ENCODE measurements around the gene STIMATE. TPM values are rescaled to one million over a fixed set of nuclear protein-coding genes. Genes with fewer than 3 reads are reported as not detected.
A peak's percentile ranks its signal among the peaks of the same experiment; 100 is the strongest.

The STIMATE gene
- total and polyA plus RNA-seq, 4 donors: 14.0 to 24.4 (median 20.9) TPM

DNA sequence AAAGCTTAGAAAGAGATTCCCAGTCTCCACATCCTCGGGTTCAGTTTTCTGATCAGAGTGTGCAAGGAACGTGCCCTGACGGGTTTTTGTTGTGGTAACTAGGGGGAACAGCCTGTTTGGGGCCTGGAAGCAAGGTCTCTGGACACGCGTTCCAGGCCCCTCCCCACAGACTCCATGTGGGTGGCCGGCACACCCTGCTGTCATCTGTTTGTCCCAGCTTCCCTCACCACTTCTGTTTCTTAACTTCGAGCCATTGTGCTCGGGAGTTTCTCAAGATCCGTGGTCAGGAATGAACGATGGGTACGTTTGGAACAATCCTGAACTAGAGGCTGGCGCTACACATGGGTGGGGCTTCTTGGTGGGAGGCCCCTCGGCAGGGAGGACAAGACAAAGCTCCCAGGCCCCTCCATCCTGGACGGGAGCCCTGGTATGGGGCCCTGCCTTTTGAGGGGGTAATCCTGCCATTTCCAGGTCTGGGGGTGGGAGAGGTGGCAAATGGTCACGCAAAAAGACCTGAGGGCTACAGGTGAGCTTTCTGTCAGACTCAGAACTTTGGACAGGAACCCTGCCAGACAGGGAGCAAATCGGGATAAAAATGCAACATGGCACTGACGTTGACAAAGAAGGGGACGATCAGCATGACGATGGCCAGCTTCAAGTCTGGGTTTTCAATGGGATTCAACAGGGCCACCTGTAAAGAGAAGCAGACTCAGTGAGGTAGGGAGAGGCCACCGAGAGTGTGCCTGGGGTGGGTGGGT lies 54.1 kb downstream of the STIMATE start:
- Histone ChIP-seq H3K27ac (ENCODE audit: low read depth in 1 of 2, low read length in 2 of 2) (peak overlapping the region; percentile 91 to 97), H3K27me3 (ENCODE audit: control insufficient read depth in 4 of 4, insufficient read depth in 4 of 4, low read length in 3 of 4) (no peaks in the 10 kb centered on the region), H3K9me3 (ENCODE audit: control insufficient read depth in 4 of 4, low read length in 3 of 4) (no peaks in the 10 kb centered on the region), H3K4me3 (ENCODE audit: low read depth in 1 of 3, low read length in 3 of 3) (no peak overlapping the region), H3K9ac (ENCODE audit: low read depth in 1 of 2, low read length in 2 of 2) (no peak overlapping the region), H3K36me3 (ENCODE audit: control insufficient read depth in 4 of 4, insufficient read depth in 3 of 4, low read depth in 1 of 4, low read length in 3 of 4) (peaks cover 1 to 12% (median 8%) of the 10 kb centered on the region in 4 donors), H3K4me1 (ENCODE audit: control insufficient read depth in 4 of 4, insufficient read depth in 4 of 4, low read length in 3 of 4) (peaks cover 10 to 43% (median 30%) of the 10 kb centered on the region in 4 donors)
- WGBS: 79% methylated on average over 20 of the region's 20 CpGs
- DNase-seq (ENCODE audit: low spot score): no peak
- TF ChIP-seq, protein P1, sequence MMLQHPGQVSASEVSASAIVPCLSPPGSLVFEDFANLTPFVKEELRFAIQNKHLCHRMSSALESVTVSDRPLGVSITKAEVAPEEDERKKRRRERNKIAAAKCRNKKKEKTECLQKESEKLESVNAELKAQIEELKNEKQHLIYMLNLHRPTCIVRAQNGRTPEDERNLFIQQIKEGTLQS (IDR thresholded peaks at IDR 0.05): no peak
- TF ChIP-seq, protein P2, sequence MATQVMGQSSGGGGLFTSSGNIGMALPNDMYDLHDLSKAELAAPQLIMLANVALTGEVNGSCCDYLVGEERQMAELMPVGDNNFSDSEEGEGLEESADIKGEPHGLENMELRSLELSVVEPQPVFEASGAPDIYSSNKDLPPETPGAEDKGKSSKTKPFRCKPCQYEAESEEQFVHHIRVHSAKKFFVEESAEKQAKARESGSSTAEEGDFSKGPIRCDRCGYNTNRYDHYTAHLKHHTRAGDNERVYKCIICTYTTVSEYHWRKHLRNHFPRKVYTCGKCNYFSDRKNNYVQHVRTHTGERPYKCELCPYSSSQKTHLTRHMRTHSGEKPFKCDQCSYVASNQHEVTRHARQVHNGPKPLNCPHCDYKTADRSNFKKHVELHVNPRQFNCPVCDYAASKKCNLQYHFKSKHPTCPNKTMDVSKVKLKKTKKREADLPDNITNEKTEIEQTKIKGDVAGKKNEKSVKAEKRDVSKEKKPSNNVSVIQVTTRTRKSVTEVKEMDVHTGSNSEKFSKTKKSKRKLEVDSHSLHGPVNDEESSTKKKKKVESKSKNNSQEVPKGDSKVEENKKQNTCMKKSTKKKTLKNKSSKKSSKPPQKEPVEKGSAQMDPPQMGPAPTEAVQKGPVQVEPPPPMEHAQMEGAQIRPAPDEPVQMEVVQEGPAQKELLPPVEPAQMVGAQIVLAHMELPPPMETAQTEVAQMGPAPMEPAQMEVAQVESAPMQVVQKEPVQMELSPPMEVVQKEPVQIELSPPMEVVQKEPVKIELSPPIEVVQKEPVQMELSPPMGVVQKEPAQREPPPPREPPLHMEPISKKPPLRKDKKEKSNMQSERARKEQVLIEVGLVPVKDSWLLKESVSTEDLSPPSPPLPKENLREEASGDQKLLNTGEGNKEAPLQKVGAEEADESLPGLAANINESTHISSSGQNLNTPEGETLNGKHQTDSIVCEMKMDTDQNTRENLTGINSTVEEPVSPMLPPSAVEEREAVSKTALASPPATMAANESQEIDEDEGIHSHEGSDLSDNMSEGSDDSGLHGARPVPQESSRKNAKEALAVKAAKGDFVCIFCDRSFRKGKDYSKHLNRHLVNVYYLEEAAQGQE (IDR thresholded peaks at IDR 0.05): no peak
- TF ChIP-seq, protein P3, sequence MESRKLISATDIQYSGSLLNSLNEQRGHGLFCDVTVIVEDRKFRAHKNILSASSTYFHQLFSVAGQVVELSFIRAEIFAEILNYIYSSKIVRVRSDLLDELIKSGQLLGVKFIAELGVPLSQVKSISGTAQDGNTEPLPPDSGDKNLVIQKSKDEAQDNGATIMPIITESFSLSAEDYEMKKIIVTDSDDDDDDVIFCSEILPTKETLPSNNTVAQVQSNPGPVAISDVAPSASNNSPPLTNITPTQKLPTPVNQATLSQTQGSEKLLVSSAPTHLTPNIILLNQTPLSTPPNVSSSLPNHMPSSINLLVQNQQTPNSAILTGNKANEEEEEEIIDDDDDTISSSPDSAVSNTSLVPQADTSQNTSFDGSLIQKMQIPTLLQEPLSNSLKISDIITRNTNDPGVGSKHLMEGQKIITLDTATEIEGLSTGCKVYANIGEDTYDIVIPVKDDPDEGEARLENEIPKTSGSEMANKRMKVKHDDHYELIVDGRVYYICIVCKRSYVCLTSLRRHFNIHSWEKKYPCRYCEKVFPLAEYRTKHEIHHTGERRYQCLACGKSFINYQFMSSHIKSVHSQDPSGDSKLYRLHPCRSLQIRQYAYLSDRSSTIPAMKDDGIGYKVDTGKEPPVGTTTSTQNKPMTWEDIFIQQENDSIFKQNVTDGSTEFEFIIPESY (IDR thresholded peaks at IDR 0.05): no peak
- TF ChIP-seq FOXA2 (IDR thresholded peaks at IDR 0.05) (no peak), SP1 (IDR thresholded peaks at IDR 0.05) (no peak), TAF1 (conservative IDR thresholded peaks at IDR 0.05) (no peak), NR2F2 (IDR thresholded peaks at IDR 0.05) (no peak), RAD21 (IDR thresholded peaks at IDR 0.05) (no peak), YY1 (IDR thresholded peaks at IDR 0.05) (no peak), GABPA (IDR thresholded peaks at IDR 0.05 in 1 of 2, conservative IDR thresholded peaks at IDR 0.05 in 1 of 2) (no peak), HNF4A (conservative IDR thresholded peaks at IDR 0.05) (no peak), RXRA (IDR thresholded peaks at IDR 0.05) (no peak), FOXA1 (IDR thresholded peaks at IDR 0.05) (no peak), JUND (IDR thresholded peaks at IDR 0.05) (no peak), HNF4G (IDR thresholded peaks at IDR 0.05) (no peak)
- TF ChIP-seq, protein P4, sequence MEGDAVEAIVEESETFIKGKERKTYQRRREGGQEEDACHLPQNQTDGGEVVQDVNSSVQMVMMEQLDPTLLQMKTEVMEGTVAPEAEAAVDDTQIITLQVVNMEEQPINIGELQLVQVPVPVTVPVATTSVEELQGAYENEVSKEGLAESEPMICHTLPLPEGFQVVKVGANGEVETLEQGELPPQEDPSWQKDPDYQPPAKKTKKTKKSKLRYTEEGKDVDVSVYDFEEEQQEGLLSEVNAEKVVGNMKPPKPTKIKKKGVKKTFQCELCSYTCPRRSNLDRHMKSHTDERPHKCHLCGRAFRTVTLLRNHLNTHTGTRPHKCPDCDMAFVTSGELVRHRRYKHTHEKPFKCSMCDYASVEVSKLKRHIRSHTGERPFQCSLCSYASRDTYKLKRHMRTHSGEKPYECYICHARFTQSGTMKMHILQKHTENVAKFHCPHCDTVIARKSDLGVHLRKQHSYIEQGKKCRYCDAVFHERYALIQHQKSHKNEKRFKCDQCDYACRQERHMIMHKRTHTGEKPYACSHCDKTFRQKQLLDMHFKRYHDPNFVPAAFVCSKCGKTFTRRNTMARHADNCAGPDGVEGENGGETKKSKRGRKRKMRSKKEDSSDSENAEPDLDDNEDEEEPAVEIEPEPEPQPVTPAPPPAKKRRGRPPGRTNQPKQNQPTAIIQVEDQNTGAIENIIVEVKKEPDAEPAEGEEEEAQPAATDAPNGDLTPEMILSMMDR (IDR thresholded peaks at IDR 0.05; ENCODE audit: low read depth, low read length, missing input control): no peak
- TF ChIP-seq, protein P5, sequence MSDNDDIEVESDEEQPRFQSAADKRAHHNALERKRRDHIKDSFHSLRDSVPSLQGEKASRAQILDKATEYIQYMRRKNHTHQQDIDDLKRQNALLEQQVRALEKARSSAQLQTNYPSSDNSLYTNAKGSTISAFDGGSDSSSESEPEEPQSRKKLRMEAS (IDR thresholded peaks at IDR 0.05): no peak
